Peyer's patch (tissue), 4 donors: ENCODE results near the gene IFRD2.

Experiments used
- CTCF ChIP-seq, 6 experiments: fragments of 450-650 bp in 4 of 6; fragments of 200-600 bp in 2 of 6; sonication (generic) in 1 of 6; IDR thresholded peaks; one replicate each; pipeline ENCODE4 v1.5.1; 2017 to 2019; ENCODE audit warnings: antibody characterized with exemption in 6 of 6, mild to moderate bottlenecking in 3 of 6, moderate library complexity in 1 of 6
- POLR2A ChIP-seq, 2 donors: fragments of 450-650 bp; IDR thresholded peaks; one replicate each; pipeline ENCODE4 v1.5.1; 2017; ENCODE audit warnings: antibody characterized with exemption in 2 of 2, mild to moderate bottlenecking in 2 of 2, moderate library complexity in 2 of 2

GRCh38 chr3:50337175-50337861 lies 45.1 kb upstream of the IFRD2 start:
- TF ChIP-seq CTCF (IDR thresholded peaks at IDR 0.05) = no peak
- peak; percentile 71 to 94 for TF ChIP-seq POLR2A (IDR thresholded peaks at IDR 0.05)
